ENCODE data around the gene GPR137C.

- TF ChIP-seq POLR2AphosphoS5 (IDR thresholded peaks at IDR 0.05; ENCODE audit: insufficient read depth in 1 of 2, low read depth in 1 of 2): no peak
- TF ChIP-seq, protein P1, sequence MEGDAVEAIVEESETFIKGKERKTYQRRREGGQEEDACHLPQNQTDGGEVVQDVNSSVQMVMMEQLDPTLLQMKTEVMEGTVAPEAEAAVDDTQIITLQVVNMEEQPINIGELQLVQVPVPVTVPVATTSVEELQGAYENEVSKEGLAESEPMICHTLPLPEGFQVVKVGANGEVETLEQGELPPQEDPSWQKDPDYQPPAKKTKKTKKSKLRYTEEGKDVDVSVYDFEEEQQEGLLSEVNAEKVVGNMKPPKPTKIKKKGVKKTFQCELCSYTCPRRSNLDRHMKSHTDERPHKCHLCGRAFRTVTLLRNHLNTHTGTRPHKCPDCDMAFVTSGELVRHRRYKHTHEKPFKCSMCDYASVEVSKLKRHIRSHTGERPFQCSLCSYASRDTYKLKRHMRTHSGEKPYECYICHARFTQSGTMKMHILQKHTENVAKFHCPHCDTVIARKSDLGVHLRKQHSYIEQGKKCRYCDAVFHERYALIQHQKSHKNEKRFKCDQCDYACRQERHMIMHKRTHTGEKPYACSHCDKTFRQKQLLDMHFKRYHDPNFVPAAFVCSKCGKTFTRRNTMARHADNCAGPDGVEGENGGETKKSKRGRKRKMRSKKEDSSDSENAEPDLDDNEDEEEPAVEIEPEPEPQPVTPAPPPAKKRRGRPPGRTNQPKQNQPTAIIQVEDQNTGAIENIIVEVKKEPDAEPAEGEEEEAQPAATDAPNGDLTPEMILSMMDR (IDR thresholded peaks at IDR 0.05): no peak
Observed at GRCh38 chr14:52538623-52539022, 14.0 kb upstream of the GPR137C start.

Data from vagina (tissue), 2 donors.